Progenitor cell of endocrine pancreas (in vitro differentiated cells): Measurements from ENCODE around the gene TMEM132E. TPM values are rescaled to one million over a fixed set of nuclear protein-coding genes. Genes with fewer than 3 reads are reported as not detected.

Experiments used
- DNase-seq: peaks from one replicate; pipeline ENCODE4 v3.0.0; 2021; ENCODE audit warnings: low spot score; ENCODE audit not compliant: unreplicated experiment
- H3K27ac Mint-ChIP-seq: 2 replicates; pipeline ENCODE4 v1.8.0; 2021; ENCODE audit warnings: mild to moderate bottlenecking, moderate library complexity, mixed read lengths
- H3K27me3 Mint-ChIP-seq: 2 replicates; pipeline ENCODE4 v1.8.0; 2021; ENCODE audit warnings: mixed read lengths
- H3K36me3 Mint-ChIP-seq: 2 replicates; pipeline ENCODE4 v1.8.0; 2022; ENCODE audit warnings: mixed read lengths; ENCODE audit not compliant: insufficient read depth
- H3K4me1 Mint-ChIP-seq: 2 replicates; pipeline ENCODE4 v1.8.0; 2021; ENCODE audit warnings: low read depth, mixed read lengths
- H3K4me3 Mint-ChIP-seq: 2 replicates; pipeline ENCODE4 v1.8.0; 2021; ENCODE audit warnings: low read depth, mild to moderate bottlenecking, moderate library complexity, mixed read lengths
- H3K9me3 Mint-ChIP-seq: 2 replicates; pipeline ENCODE4 v1.8.0; 2021; ENCODE audit warnings: low read depth, mixed read lengths
- total RNA-seq: library from RNA; stranded (reverse); gene quantifications from 2 replicates; pipeline ENCODE4 v1.2.1, GENCODE V29; 2021
- TF ChIP-seq, protein P1 (sequence below): fragments of 200-600 bp; sonication (generic); IDR thresholded peaks from one replicate; pipeline ENCODE4 v1.5.0; 2021; ENCODE audit warnings: antibody characterized with exemption, mild to moderate bottlenecking; ENCODE audit not compliant: unreplicated experiment

The TMEM132E gene
- total RNA-seq, 1 donor from 2014 or later: 0.05 TPM

DNA sequence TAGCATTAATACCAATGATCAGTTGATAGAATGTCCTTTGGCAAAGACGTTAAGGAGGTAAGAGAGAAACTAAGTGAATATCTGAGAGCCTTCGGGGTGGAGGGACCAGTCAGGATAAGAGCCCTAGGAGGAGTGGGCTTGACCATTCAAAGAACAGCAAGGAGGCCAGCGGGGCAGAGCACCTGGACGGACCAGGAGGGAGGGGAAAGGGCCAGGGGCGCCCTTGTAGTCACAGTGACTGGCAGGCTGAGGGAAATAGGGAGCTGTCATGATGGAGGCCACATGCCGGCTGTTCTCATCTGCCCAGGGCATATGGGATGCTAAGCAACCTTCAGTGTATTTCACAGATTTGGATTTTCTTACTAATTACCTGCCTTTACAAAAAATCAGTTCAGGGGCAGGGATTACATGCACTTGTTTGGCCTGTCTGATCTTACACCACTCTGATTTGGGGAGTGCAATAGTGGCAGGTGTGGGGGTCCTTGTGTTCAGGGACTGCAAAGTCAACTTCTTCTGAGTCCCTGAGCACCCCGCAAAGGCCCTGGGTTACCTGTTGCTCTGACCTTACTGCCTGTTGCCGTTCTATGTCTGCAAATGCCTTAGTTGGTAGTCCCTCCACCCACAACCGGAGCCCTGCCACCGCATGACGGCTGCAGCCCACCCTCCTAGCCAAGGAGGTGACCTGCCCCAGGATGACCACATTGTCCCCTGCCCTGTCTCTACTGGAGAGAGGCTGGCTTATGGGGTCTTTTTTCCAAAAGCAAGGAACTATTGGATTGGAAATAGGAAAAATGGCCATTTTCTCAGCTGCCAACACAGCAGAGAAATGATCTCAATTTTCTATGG, 10.0 kb downstream of the TMEM132E start:
- Mint-ChIP-seq H3K27ac (no peak overlapping the region), H3K4me3 (no peak overlapping the region), H3K27me3 (peaks cover 90% of the 10 kb centered on the region), H3K4me1 (no peaks in the 10 kb centered on the region), H3K36me3 (no peaks in the 10 kb centered on the region), H3K9me3 (no peaks in the 10 kb centered on the region)
- DNase-seq: no peak
- TF ChIP-seq, protein P1, sequence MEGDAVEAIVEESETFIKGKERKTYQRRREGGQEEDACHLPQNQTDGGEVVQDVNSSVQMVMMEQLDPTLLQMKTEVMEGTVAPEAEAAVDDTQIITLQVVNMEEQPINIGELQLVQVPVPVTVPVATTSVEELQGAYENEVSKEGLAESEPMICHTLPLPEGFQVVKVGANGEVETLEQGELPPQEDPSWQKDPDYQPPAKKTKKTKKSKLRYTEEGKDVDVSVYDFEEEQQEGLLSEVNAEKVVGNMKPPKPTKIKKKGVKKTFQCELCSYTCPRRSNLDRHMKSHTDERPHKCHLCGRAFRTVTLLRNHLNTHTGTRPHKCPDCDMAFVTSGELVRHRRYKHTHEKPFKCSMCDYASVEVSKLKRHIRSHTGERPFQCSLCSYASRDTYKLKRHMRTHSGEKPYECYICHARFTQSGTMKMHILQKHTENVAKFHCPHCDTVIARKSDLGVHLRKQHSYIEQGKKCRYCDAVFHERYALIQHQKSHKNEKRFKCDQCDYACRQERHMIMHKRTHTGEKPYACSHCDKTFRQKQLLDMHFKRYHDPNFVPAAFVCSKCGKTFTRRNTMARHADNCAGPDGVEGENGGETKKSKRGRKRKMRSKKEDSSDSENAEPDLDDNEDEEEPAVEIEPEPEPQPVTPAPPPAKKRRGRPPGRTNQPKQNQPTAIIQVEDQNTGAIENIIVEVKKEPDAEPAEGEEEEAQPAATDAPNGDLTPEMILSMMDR: no peak

DNA sequence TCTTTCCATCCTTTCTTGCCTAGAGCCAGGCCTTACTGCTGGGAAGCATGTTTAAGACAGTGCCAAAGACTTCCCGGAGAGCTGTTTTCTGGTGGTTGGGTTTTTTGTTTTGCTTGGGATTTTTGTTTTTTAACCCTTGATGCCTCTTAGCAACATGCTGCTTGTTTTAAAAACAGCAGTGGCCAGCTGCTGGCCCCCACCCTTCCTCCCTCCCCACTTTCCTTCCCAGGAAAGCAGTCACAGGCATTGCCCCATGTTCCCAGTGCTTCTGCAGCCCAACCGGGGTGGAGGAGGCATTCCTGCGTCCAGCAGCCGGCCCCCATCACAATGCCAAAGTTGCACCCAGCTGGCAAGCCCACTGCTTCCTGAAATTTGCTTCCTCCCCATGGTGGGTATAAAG, 12.6 kb downstream of the TMEM132E start:
- Mint-ChIP-seq H3K27me3 (peaks cover 74% of the 10 kb centered on the region), H3K27ac (no peak overlapping the region), H3K4me3 (no peak overlapping the region), H3K36me3 (no peaks in the 10 kb centered on the region), H3K4me1 (no peaks in the 10 kb centered on the region), H3K9me3 (no peaks in the 10 kb centered on the region)
- no peak for DNase-seq
- TF ChIP-seq, protein P1: no peak

DNA sequence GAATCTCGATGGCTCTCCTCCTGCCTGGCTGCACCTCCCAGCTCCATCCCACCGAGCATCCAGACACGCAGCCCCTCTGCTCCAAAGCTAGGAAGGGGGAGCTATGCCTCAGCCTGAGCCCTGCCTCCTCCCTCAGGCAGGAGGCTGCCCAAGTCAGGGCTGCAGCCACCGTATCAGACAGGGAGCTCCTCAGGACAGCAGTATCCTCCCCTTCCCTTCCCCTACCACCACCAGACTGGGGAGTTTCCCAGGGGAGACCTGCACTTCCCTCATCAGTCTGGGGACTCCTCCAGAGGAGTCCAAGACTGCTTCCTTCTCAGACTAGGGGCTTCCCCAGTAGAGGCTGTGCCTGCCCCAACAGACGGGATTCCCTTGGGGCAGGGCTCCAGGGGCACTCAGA, 17.5 kb downstream of the TMEM132E start:
- Mint-ChIP-seq H3K9me3 (no peaks in the 10 kb centered on the region), H3K36me3 (no peaks in the 10 kb centered on the region), H3K27me3 (peaks cover 38% of the 10 kb centered on the region), H3K4me3 (no peak overlapping the region), H3K27ac (no peak overlapping the region), H3K4me1 (peaks cover 5% of the 10 kb centered on the region)
- no peak for DNase-seq
- TF ChIP-seq, protein P1: no peak

DNA sequence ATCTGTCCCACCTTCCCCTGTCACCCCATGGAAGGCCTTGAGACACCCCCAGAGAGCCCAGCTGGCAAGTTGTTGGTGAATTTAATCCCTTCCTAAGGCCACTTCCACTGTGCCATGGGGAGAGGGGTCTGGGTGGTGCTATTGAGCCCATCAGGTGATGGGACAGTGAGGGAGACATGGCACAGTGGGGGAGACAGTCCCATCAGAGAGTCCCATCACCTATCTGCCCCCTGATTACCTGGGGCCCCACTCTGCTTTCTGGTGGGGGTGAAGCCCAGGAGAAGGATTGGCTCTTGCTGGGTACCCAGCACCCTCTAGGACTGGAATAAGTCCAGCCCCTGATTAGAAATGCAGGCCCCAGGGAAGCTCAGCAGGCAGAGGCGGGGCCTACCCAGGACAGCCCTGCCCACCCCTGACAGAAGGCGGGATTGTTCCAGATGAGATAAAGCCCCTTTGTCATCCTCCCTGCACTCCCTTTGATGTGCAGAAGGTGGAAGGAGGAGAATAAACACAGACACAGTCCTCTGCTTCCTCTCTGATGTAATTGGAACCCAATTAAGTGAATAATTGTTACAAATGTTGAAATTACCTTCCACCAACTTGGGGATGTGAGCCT, 18.9 kb downstream of the TMEM132E start:
- DNase-seq: no peak
- Mint-ChIP-seq H3K27ac (no peak overlapping the region), H3K4me1 (peaks cover 5% of the 10 kb centered on the region), H3K9me3 (no peaks in the 10 kb centered on the region), H3K36me3 (no peaks in the 10 kb centered on the region), H3K4me3 (no peak overlapping the region), H3K27me3 (peaks cover 28% of the 10 kb centered on the region)
- TF ChIP-seq, protein P1: no peak

DNA sequence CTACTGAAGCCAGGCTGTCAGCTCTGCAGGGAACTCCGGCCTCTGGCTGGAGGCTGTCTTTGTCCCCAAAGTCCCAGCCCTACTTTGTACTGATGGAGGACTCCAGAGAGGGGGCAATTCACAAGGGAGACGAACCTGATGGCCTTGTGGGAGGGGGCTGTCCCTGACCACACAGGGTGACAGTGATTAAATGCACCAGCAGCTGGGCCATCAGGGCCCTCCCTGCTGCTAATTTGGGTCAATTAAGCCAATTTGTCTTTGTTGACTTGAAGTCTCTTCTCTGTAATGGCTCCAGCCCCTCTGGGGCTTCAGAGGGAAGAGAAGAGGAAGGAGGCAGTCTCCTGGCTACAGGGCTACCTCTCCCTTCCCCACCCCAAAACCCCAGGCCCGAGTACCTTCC, 22.0 kb downstream of the TMEM132E start:
- peaks cover 5% of the 10 kb centered on the region for H3K4me1 Mint-ChIP-seq
- H3K4me3 Mint-ChIP-seq: no peak overlapping the region
- peaks cover 20% of the 10 kb centered on the region for H3K27me3 Mint-ChIP-seq
- TF ChIP-seq, protein P1: no peak
- no peaks in the 10 kb centered on the region for H3K9me3 Mint-ChIP-seq
- no peaks in the 10 kb centered on the region for H3K36me3 Mint-ChIP-seq
- no peak overlapping the region for H3K27ac Mint-ChIP-seq
- no peak for DNase-seq
